ENCODE data around the gene ADAMTS12. TPM values are rescaled to one million over a fixed set of nuclear protein-coding genes. Genes with fewer than 3 reads are reported as not detected.

Gene ADAMTS12
- total RNA-seq, 1 donor from 2014 or later = 1.7 TPM

- DNase-seq (ENCODE audit: low spot score) = no peak
These were observed 44.9 kb downstream of the ADAMTS12 start for GRCh38 chr5:33846851-33847250.

DNA sequence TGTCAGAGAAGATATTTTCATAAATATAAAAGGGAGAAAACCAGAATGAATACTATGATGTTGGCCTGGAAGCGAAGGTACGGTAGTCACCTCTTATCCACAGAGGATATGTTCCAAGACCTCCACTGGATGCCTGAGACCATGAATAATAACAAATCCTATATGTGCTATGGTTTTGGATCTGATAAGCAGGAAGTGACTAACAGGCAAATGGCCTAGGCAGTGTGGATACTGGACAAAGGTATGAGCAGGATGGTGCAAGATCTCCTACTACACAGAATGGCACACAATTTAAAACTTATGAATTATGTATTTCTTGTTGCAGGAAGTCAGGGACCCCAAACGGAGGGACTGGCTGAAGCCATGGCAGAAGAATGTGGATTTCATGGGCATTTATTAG is 48.2 kb downstream of the ADAMTS12 start:
- DNase-seq (ENCODE audit: low spot score) = no peak

DNA sequence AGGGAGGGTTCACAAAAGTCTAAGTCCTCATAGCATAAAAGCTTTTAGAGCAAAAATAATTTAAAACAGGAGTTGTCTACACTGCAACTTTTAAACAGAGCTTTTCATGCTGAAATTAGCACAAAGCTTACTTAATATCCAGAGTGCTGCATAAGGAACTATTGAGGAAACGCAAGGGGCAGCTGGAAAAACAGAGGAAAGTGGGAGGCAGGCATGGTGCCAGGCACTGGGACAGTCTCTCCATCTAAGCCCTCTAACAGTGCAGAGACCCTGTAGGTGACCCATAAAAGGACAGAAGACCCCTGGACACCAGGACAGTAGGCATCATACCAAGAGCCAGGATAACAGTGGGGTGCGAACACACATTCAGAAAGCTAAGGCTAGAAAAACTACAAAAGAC is 49.3 kb downstream of the ADAMTS12 start:
- no peak for DNase-seq (ENCODE audit: low spot score)

- no peak for DNase-seq (ENCODE audit: low spot score)
These were observed 49.9 kb downstream of the ADAMTS12 start for GRCh38 chr5:33841891-33842290.

DNA sequence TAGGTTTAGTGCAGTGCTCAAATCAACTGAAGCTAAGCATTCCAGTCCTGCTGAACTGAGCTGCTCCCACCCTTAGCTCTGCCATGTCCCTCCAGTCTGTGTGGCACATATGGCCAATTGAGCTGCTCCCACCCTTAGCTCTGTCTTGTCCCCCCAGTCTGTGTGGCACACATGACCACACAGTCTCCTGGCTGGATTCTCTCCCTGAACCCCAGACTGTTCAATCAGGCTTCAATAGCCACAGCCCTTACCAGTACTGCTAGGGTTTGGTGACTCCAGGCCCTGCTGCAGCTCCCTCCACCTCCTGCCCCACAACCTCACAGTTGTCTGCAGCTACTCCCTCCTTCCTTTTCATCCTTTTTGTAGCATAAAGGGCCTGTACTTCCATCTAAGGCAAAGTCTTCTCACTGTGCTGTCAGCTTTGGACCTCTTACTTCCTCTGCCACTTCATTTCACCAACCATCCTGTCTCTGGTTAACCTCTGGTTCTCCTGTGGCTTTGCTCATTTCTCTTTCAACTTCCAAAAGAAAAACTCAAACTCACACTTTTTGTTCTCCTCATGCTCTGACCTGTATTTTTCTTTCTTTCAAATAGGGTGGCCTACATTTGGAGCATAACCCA is 50.8 kb downstream of the ADAMTS12 start:
- no peak for DNase-seq (ENCODE audit: low spot score)

DNA sequence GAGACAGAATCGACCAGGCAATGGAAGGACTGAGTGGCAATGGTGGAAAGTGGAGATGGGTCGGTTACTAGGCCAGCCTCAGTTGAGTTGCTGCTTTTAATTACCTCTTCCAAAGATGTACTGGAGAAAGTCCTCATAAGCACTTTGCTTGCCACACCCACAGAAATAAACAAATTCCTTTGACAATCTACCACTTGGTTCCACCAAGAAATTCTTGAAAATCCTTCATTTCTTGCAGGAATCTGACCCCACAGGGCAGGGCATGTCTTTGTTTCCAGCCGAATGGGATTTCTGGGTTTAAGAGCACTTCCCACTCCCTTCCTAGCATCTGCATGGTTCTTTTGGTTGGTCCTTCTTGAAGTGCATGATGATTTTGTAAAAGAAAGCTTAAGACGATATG is 54.5 kb downstream of the ADAMTS12 start:
- no peak for DNase-seq (ENCODE audit: low spot score)

DNA sequence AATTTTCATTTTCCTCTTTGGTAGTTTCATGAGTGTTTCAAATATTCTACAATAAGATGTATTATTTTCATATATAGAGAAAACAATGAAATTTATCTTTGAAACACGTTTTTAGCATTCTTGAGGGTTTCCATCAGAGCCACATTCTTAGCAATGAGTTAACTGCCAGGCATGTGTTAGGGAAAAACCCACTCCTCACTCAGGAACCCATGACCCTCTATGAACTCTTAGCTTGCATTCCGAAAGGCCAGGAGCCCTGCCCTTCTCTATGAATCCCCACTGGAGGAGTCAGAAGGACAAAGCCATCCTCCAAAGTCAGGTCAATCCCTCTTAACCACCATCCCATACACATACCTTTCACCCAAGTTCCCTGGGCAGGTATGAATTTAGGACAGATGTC is 57.5 kb downstream of the ADAMTS12 start:
- DNase-seq (ENCODE audit: low spot score) = no peak

GRCh38 chr5:33833237-33833575 is 58.6 kb downstream of the ADAMTS12 start:
- DNase-seq (ENCODE audit: low spot score) = no peak

DNA sequence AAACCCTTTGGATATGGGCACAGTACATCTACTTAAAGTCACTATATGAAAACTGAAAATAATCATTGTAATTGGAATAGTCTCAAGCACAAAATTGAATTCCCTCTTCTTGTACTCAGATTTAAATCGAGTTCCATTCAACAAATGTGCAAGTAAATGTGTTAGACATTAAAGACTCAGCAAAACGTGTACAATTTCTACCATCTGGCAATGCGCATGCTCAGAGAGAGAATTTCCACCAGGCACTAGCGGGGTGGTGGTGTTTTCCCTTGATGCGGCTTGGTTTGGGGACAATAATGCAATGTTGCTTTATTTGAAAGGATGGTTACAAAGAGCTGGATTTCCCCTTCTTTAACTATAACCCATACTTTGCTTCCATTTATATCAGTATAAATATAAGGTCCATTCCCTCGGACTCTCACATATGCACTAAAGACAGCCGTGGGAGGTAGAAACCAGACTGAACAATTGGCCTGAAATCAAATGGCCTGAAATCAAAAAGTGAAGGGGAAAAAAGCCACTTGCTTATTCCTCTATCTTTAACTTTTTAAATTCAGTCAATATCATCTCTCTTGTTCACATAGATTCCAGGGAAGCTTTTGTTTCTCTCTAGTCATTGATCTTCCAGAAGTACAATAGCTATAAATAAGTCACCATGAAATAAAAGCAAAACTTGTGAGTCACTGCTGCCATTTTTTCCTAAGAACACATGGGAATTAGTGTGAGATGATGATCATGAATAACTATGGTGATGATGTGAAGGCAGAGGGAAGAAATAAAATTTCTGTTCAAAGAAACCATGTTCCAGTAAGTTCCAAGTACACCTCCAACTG is 59.2 kb downstream of the ADAMTS12 start:
- DNase-seq (ENCODE audit: low spot score) = no peak

DNA sequence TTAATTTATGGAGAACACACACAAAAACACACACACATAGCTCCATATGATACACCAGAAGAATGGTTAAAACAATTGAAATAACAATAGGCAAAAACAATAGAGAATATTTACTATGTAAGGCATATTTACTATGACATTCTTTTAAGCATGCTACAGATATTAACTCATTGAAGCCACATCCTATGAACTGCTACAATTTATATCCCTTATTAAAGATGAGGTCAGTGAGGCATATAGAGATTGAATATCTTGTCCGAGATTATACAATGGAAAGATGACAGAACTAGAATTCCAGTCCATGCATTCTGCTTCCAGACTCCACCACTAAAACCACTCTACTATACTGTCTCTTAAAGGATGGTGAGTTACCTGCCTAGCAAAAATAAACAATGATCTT is 60.7 kb downstream of the ADAMTS12 start:
- no peak for DNase-seq (ENCODE audit: low spot score)

- DNase-seq (ENCODE audit: low spot score) = no peak
These were observed 62.4 kb downstream of the ADAMTS12 start for GRCh38 chr5:33829430-33829829.

GRCh38 chr5:33828626-33829308 is 63.0 kb downstream of the ADAMTS12 start:
- DNase-seq (ENCODE audit: low spot score) = no peak

GRCh38 chr5:33827885-33828284 is 63.9 kb downstream of the ADAMTS12 start:
- no peak for DNase-seq (ENCODE audit: low spot score)

DNA sequence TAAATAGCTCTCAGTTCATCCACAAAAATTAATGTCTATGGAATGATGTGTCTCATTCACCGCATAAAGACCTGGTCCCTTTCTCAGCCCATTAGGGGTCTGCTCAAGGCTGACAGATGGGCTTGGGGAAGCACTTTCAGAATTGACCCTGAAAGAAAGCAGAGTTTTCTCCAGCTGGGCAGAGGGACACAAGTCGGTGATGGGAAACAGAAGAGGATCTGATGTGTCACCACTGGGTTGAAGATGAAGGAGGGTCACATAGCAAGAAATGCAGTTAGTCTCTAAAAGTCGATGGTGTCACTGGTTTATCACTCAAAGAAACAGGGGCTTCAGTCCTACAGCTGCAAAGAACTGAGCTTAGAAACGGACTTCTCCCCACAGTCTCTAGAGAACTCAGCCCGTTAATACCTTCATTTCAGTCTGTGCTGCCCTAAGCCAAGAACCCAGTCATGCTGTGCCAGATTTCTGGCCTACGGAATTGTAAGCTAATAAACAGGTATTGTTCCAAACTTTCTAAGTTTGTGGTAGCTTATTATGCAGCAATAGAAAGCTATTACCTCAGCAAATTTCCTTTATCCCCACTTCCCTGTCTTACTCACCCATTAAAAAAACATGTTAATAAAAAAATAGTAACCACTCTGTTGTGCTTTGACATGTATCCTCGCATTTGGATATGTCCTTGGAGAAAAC is 64.6 kb downstream of the ADAMTS12 start:
- DNase-seq (ENCODE audit: low spot score) = no peak

DNA sequence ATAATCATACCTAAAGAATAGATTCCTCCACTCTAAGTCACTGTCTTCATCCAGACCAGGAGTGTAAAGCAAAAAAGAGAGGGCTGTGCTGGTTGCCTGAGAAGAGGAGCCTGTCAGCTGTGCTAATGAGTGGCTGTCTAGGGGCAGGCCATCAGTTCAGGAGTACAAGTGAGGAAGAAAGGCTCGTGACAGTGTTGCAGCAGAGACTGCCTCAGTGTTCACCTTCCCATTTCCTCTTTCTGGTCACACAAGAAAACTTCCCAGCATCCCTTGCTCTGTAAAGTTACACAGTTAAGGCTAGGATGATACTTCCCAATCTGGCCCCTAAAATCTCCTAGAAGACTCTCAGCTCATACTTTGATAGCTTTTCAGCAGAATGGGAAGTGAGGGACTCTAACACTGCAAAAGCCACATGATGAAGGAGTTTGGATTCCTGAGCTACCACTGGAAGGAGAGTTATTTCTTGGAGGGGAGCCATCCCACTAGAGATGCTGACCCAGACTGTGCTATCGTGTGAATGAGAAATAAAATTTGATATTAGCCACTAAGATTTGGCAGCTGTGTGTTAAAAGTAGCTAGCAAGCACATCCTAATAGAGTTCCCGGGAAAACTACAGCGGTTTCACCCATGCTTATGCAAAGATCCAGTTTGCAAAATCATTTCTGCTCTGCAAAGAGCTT is 67.1 kb downstream of the ADAMTS12 start:
- no peak for DNase-seq (ENCODE audit: low spot score)

GRCh38 chr5:33817301-33817700 is 74.5 kb downstream of the ADAMTS12 start:
- DNase-seq (ENCODE audit: low spot score) = no peak

GRCh38 chr5:33816791-33817190 is 75.0 kb downstream of the ADAMTS12 start:
- no peak for DNase-seq (ENCODE audit: low spot score)

DNA sequence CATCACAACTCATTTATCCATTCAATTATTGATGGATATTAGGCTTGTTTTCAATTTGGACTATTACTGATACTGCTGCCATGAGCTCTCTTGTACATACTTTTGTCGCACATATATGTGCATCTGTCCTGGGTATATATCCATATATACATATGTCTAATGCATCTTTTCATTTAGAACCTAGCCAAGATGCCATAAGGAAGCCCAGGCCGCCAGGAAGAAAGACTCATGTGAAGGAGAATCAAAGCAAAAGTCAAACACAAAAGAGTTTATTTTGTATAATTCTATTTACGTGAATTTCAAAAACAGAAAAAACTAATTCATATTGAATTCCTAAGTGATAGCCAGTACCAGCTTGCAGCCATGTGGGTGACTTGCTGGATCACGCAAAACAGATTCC is 79.0 kb downstream of the ADAMTS12 start:
- DNase-seq (ENCODE audit: low spot score) = no peak

GRCh38 chr5:33810491-33811120 is 81.2 kb downstream of the ADAMTS12 start:
- no peak for DNase-seq (ENCODE audit: low spot score)

DNA sequence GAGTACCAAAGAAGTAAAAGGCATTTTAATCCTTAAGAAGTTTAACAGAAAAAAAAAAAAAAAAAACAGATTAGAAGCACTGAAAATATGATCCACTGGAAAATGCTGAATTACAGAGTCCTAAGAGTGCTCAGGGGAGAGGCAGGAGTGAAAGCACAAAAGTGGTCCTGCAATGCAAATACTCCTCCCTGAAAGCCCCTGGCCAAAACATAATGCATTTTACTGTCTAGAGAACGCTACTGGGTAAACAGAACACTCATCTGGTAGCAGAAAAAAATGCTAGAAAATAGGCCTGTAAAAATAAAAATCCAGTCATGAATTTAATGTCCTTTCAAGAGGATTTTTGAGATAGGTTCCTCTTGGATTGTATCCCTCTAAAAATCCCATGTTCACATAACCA is 81.9 kb downstream of the ADAMTS12 start:
- DNase-seq (ENCODE audit: low spot score) = no peak

- DNase-seq (ENCODE audit: low spot score) = no peak
These were observed 83.1 kb downstream of the ADAMTS12 start for GRCh38 chr5:33808699-33809098.
